ENCODE results near the gene MYH6. TPM values are rescaled to one million over a fixed set of nuclear protein-coding genes. Genes with fewer than 3 reads are reported as not detected.

The MYH6 gene
- total and polyA plus RNA-seq, 2 donors (not counting 1 experiment from before 2014, with no cell fraction given): not detected

DNA sequence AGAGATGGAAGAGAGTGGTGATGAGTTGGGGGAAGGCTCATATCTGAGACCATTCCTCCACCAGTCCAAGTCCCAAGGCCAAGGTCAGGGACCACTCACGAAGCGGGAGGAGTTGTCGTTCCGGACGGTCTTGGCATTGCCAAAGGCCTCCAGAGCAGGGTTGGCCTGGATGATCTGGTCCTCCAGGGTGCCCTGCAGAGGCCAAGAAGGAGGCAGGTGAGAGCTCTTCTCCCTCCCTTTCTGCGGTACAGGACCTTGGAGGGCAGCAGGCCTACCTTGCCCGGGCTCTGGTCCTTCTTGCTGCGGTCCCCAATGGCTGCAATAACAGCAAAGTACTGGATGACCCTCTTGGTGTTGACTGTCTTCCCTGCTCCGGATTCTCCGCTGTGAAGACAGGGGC, 23.4 kb upstream of the MYH6 start:
- TF ChIP-seq EZH2 (IDR thresholded peaks at IDR 0.05; ENCODE audit: borderline replicate concordance, insufficient read depth, low read depth, low read length, poor library complexity, severe bottlenecking): no peak
- TF ChIP-seq, protein P1, sequence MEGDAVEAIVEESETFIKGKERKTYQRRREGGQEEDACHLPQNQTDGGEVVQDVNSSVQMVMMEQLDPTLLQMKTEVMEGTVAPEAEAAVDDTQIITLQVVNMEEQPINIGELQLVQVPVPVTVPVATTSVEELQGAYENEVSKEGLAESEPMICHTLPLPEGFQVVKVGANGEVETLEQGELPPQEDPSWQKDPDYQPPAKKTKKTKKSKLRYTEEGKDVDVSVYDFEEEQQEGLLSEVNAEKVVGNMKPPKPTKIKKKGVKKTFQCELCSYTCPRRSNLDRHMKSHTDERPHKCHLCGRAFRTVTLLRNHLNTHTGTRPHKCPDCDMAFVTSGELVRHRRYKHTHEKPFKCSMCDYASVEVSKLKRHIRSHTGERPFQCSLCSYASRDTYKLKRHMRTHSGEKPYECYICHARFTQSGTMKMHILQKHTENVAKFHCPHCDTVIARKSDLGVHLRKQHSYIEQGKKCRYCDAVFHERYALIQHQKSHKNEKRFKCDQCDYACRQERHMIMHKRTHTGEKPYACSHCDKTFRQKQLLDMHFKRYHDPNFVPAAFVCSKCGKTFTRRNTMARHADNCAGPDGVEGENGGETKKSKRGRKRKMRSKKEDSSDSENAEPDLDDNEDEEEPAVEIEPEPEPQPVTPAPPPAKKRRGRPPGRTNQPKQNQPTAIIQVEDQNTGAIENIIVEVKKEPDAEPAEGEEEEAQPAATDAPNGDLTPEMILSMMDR (IDR thresholded peaks at IDR 0.05): no peak
- H3K9me3 ChIP-seq (ENCODE audit: control extremely low read depth in 1 of 3, control insufficient read depth in 2 of 3, insufficient read depth in 1 of 3, low read length in 2 of 3): no peaks in the 10 kb centered on the region
- no peaks in the 10 kb centered on the region for H3K4me1 ChIP-seq (ENCODE audit: control insufficient read depth in 2 of 2, insufficient read depth in 2 of 2, low read length in 2 of 2)
- Mint-ChIP-seq H3K27ac (no peak overlapping the region), H3K9me3 (ENCODE audit: insufficient read depth) (no peaks in the 10 kb centered on the region), H3K4me3 (no peak overlapping the region), H3K27me3 (peaks cover 34% of the 10 kb centered on the region), H3K4me1 (no peaks in the 10 kb centered on the region)
- peaks cover 0 to 2% (median 0%) of the 10 kb centered on the region in 4 experiments for H3K27me3 ChIP-seq (replicated peaks in 1 of 4; ENCODE audit: control extremely low read depth in 1 of 4, control insufficient read depth in 3 of 4, insufficient read depth in 4 of 4, low read length in 3 of 4)
- H4K20me1 ChIP-seq (ENCODE audit: control insufficient read depth, insufficient read depth, low read length, poor library complexity, severe bottlenecking): no peaks in the 10 kb centered on the region
- ChIA-PET POLR2A (no interaction called here), CTCF (no interaction called here)
- WGBS (ENCODE audit: insufficient coverage): 85% methylated on average over 10 of the region's 10 CpGs
- ATAC-seq (ENCODE audit: low read depth) (no peak), DNase-seq (no peak)
- H2AFZ ChIP-seq (ENCODE audit: insufficient read depth, low read depth, low read length, poor library complexity, severe bottlenecking): no peak overlapping the region
- no peaks in the 10 kb centered on the region for H3K79me2 ChIP-seq (ENCODE audit: control insufficient read depth, insufficient read depth, low read length)
- no peak overlapping the region for H3K4me3 ChIP-seq (ENCODE audit: control extremely low read depth in 1 of 5, extremely low read depth in 1 of 5, insufficient read depth in 1 of 5, low read depth in 2 of 5, low read length in 4 of 5)
- no peak overlapping the region for H3K4me2 ChIP-seq (replicated peaks; ENCODE audit: low read depth, low read length, poor library complexity, severe bottlenecking)
- intact Hi-C loops (cut with micrococcal nuclease): no loop called here
- no peaks in the 10 kb centered on the region for H3K36me3 ChIP-seq (replicated peaks in 1 of 2; ENCODE audit: control extremely low read depth in 1 of 2, control insufficient read depth in 1 of 2, extremely low read depth in 1 of 2, insufficient read depth in 2 of 2, low read length in 1 of 2)
- no peak overlapping the region for H3K27ac ChIP-seq (ENCODE audit: low read length in 2 of 2)
- H3K9ac ChIP-seq (ENCODE audit: low read length): no peak overlapping the region

DNA sequence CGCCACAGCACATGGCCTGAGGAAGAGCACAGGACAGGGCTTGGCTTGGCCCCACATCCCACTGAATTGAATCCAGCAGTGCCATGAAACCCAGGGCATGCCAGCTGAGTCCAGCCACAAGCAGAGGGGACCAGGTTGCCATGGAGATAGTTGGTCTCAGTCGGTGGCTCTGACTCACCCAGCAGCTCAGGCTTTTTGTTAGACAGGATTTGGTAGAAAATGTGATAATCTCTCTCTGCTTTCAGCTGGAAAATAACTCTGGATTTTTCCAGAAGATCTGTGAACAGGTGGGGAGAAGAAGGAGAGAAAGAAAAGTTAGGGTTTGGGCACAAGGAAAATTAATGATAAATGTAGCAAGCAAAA, 22.6 kb upstream of the MYH6 start:
- no peak overlapping the region for H3K9ac ChIP-seq (ENCODE audit: low read length)
- Mint-ChIP-seq H3K4me1 (no peaks in the 10 kb centered on the region), H3K9me3 (ENCODE audit: insufficient read depth) (no peaks in the 10 kb centered on the region), H3K27me3 (peaks cover 34% of the 10 kb centered on the region), H3K27ac (no peak overlapping the region), H3K4me3 (no peak overlapping the region)
- no peak overlapping the region for H3K4me2 ChIP-seq (replicated peaks; ENCODE audit: low read depth, low read length, poor library complexity, severe bottlenecking)
- H3K27me3 ChIP-seq (replicated peaks in 1 of 4; ENCODE audit: control extremely low read depth in 1 of 4, control insufficient read depth in 3 of 4, insufficient read depth in 4 of 4, low read length in 3 of 4): peaks cover 0 to 2% (median 0%) of the 10 kb centered on the region in 4 experiments
- no peaks in the 10 kb centered on the region for H4K20me1 ChIP-seq (ENCODE audit: control insufficient read depth, insufficient read depth, low read length, poor library complexity, severe bottlenecking)
- no peaks in the 10 kb centered on the region for H3K9me3 ChIP-seq (ENCODE audit: control extremely low read depth in 1 of 3, control insufficient read depth in 2 of 3, insufficient read depth in 1 of 3, low read length in 2 of 3)
- DNase-seq: no peak
- intact Hi-C loops (cut with micrococcal nuclease): no loop called here
- no peak overlapping the region for H3K27ac ChIP-seq (ENCODE audit: low read length in 2 of 2)
- 66% methylated on average over 2 of the region's 2 CpGs for WGBS (ENCODE audit: insufficient coverage)
- no peak overlapping the region for H2AFZ ChIP-seq (ENCODE audit: insufficient read depth, low read depth, low read length, poor library complexity, severe bottlenecking)
- ChIA-PET CTCF (interaction anchor here (0.7 kb wide), 1 partner anchor 47 kb away, joined by 3 read pairs; no protein-coding TSS in a partner anchor), POLR2A (no interaction called here)
- ATAC-seq (ENCODE audit: low read depth): no peak
- no peak for TF ChIP-seq EZH2 (IDR thresholded peaks at IDR 0.05; ENCODE audit: borderline replicate concordance, insufficient read depth, low read depth, low read length, poor library complexity, severe bottlenecking)
- TF ChIP-seq, protein P1 (IDR thresholded peaks at IDR 0.05): no peak
- no peak overlapping the region for H3K4me3 ChIP-seq (ENCODE audit: control extremely low read depth in 1 of 5, extremely low read depth in 1 of 5, insufficient read depth in 1 of 5, low read depth in 2 of 5, low read length in 4 of 5)
- no peaks in the 10 kb centered on the region for H3K4me1 ChIP-seq (ENCODE audit: control insufficient read depth in 2 of 2, insufficient read depth in 2 of 2, low read length in 2 of 2)
- H3K79me2 ChIP-seq (ENCODE audit: control insufficient read depth, insufficient read depth, low read length): no peaks in the 10 kb centered on the region
- no peaks in the 10 kb centered on the region for H3K36me3 ChIP-seq (replicated peaks in 1 of 2; ENCODE audit: control extremely low read depth in 1 of 2, control insufficient read depth in 1 of 2, extremely low read depth in 1 of 2, insufficient read depth in 2 of 2, low read length in 1 of 2)
